HL-60 (cell line): ENCODE data around the gene LONP2.

Experiments used
- TF ChIP-seq, protein P1 (sequence below): IDR thresholded peaks from one replicate; pipeline ENCODE4 v1.5.1; 2011; ENCODE audit warnings: low read length, control low read depth, inconsistent platforms; ENCODE audit not compliant: insufficient read depth
- TF ChIP-seq, protein P2 (sequence below): IDR thresholded peaks from 2 replicates; pipeline ENCODE4 v1.6.1; 2012; ENCODE audit warnings: low read depth; ENCODE audit not compliant: insufficient replicate concordance

DNA sequence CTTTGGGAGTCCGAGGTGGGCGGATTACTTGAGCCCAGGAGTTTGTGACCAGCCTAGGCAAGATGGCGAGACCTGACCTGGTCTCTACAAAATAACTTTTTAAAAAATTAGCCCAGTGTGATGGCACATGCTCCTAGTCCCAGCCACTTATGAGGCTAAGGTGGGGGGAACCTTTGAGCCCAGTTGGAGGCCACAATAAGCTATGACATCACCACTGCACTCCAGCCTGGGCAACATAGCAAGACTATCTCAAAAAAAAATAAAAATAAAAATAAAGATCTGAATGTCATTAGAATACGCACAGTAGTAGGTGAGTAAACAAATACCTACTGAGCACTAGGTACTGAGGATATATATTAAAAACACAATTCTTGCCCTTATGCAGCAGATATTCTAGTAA, 138.0 kb downstream of the LONP2 start:
- TF ChIP-seq, protein P1, sequence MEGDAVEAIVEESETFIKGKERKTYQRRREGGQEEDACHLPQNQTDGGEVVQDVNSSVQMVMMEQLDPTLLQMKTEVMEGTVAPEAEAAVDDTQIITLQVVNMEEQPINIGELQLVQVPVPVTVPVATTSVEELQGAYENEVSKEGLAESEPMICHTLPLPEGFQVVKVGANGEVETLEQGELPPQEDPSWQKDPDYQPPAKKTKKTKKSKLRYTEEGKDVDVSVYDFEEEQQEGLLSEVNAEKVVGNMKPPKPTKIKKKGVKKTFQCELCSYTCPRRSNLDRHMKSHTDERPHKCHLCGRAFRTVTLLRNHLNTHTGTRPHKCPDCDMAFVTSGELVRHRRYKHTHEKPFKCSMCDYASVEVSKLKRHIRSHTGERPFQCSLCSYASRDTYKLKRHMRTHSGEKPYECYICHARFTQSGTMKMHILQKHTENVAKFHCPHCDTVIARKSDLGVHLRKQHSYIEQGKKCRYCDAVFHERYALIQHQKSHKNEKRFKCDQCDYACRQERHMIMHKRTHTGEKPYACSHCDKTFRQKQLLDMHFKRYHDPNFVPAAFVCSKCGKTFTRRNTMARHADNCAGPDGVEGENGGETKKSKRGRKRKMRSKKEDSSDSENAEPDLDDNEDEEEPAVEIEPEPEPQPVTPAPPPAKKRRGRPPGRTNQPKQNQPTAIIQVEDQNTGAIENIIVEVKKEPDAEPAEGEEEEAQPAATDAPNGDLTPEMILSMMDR: no peak
- TF ChIP-seq, protein P2, sequence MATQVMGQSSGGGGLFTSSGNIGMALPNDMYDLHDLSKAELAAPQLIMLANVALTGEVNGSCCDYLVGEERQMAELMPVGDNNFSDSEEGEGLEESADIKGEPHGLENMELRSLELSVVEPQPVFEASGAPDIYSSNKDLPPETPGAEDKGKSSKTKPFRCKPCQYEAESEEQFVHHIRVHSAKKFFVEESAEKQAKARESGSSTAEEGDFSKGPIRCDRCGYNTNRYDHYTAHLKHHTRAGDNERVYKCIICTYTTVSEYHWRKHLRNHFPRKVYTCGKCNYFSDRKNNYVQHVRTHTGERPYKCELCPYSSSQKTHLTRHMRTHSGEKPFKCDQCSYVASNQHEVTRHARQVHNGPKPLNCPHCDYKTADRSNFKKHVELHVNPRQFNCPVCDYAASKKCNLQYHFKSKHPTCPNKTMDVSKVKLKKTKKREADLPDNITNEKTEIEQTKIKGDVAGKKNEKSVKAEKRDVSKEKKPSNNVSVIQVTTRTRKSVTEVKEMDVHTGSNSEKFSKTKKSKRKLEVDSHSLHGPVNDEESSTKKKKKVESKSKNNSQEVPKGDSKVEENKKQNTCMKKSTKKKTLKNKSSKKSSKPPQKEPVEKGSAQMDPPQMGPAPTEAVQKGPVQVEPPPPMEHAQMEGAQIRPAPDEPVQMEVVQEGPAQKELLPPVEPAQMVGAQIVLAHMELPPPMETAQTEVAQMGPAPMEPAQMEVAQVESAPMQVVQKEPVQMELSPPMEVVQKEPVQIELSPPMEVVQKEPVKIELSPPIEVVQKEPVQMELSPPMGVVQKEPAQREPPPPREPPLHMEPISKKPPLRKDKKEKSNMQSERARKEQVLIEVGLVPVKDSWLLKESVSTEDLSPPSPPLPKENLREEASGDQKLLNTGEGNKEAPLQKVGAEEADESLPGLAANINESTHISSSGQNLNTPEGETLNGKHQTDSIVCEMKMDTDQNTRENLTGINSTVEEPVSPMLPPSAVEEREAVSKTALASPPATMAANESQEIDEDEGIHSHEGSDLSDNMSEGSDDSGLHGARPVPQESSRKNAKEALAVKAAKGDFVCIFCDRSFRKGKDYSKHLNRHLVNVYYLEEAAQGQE: no peak
